ENCODE measurements around the gene FKBP11. TPM values are rescaled to one million over a fixed set of nuclear protein-coding genes. Genes with fewer than 3 reads are reported as not detected.

FKBP11 gene
- total and polyA plus RNA-seq, 2 experiments from 2014 or later = 29.5 to 94.9 TPM

- no peak for ATAC-seq
- no peaks in the 10 kb centered on the region for H3K27me3 ChIP-seq (ENCODE audit: insufficient read depth)
- H3K36me3 Mint-ChIP-seq (ENCODE audit: low read depth) = peaks cover 43% of the 10 kb centered on the region
- no peaks in the 10 kb centered on the region for H3K9me2 ChIP-seq (ENCODE audit: insufficient read depth)
- H4K20me1 ChIP-seq (replicated peaks; ENCODE audit: insufficient read depth) = 0 out of 2 replicates have a peak, but pooled peaks cover 2% of the 10 kb centered on the region
- no peak overlapping the region for H3K4me3 ChIP-seq
- H3K36me3 ChIP-seq (ENCODE audit: insufficient read depth) = peaks cover 9% of the 10 kb centered on the region
- no peak overlapping the region for H3K27ac ChIP-seq (ENCODE audit: low read depth)
- no peak overlapping the region for H3K4me3 Mint-ChIP-seq
- 0 out of 2 replicates have a peak overlapping the region, but pooled peaks have one; percentile 12 for H3K27ac Mint-ChIP-seq
- peaks cover 8% of the 10 kb centered on the region for H3K27me3 Mint-ChIP-seq (ENCODE audit: insufficient read depth, low read depth, poor library complexity)
- H3K4me1 ChIP-seq (ENCODE audit: insufficient read depth) = no peaks in the 10 kb centered on the region
- no peaks in the 10 kb centered on the region; the same call in 2 of the 3 replicates for H3K4me1 Mint-ChIP-seq
- no peak overlapping the region for H2AFZ ChIP-seq
- H3K9me3 Mint-ChIP-seq = peaks cover 6% of the 10 kb centered on the region; the same call in 2 of the 3 replicates
- no peak for DNase-seq (ENCODE audit: low spot score)
- H3K4me2 ChIP-seq = no peak overlapping the region
- no peaks in the 10 kb centered on the region for H3F3A ChIP-seq (replicated peaks; ENCODE audit: low read depth)
- H3K79me2 ChIP-seq (replicated peaks; ENCODE audit: insufficient read depth) = no peaks in the 10 kb centered on the region
- TF ChIP-seq ZNF114 (CRISPR knock-in tag; IDR thresholded peaks at IDR 0.05) (no peak), NANOG (IDR thresholded peaks at IDR 0.05; ENCODE audit: borderline replicate concordance) (no peak), JUNB (IDR thresholded peaks at IDR 0.05; ENCODE audit: unreplicated experiment) (no peak), ZNF331 (CRISPR knock-in tag; IDR thresholded peaks at IDR 0.05; ENCODE audit: low read depth) (no peak), ZNF462 (CRISPR knock-in tag; IDR thresholded peaks at IDR 0.05) (no peak), POLR2AphosphoS5 (IDR thresholded peaks at IDR 0.05; ENCODE audit: low read depth) (no peak), STAT1 (IDR thresholded peaks at IDR 0.05; ENCODE audit: unreplicated experiment) (no peak), CTCF (conservative IDR thresholded peaks at IDR 0.05; ENCODE audit: low read depth in 2 of 2) (no peak), REST (IDR thresholded peaks at IDR 0.05; ENCODE audit: unreplicated experiment) (no peak)
Observed at GRCh38 chr12:48917857-48918537, 7.3 kb downstream of the FKBP11 start.

All from GM23338 (cell line).